ENCODE data around the gene HLA-G. TPM values are rescaled to one million over a fixed set of nuclear protein-coding genes. Genes with fewer than 3 reads are reported as not detected.

HLA-G gene
- total RNA-seq, 1 experiment from 2014 or later: not detected

DNA sequence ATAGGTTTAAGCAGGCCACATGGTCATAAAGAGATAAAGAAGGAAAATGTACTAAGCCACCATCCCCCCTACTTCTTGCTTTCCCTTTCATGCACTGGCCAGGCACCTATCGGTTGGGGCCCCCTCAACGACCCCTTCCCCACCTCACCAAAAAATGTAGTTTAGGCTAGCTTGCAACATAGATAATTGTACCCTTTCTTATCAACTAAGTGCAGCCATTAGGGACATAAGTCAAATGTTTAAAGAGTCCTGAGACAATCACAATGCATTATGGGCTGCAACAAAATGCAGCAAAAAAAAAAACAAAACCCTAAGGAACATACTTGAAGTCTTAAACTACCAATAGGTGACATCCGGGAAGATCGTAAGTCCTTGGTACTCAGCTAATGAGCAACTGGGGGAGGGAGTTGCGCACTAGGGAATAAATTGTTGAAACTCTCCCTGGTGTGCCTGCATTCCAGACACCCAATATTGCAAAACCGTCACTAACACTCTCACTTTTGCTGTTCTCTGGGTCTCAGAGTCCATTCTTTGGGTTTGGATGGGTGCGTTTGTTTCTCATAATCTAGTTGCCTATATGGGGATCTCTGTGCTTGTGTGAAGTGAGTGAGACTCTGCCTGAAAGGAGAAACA is 12.4 kb upstream of the HLA-G start:
- H3K9me3 ChIP-seq (ENCODE audit: control insufficient read depth in 1 of 2, insufficient read depth in 1 of 2, low read depth in 1 of 2, low read length in 2 of 2): no peaks in the 10 kb centered on the region
- no peaks in the 10 kb centered on the region for H3K9me2 ChIP-seq (ENCODE audit: insufficient read depth)
- H2AFZ ChIP-seq (ENCODE audit: low read depth, low read length, poor library complexity, severe bottlenecking): no peak overlapping the region
- no peak for ATAC-seq
- ChIA-PET RAD21 (ENCODE audit: low non-redundant PET in 1 of 2, low total read pairs in 2 of 2, uncharacterized antibody in 2 of 2, unreplicated experiment in 2 of 2) (no interaction called here), POLR2A (no interaction called here), CTCF (interaction anchor here (1.1 kb wide), 1 partner anchor 77 kb away, joined by 3 read pairs; no protein-coding TSS in a partner anchor)
- no peak overlapping the region for H3K27ac ChIP-seq (ENCODE audit: low read depth, low read length)
- DNase-seq (ENCODE audit: low read depth, low spot score): no peak
- H3K4me2 ChIP-seq (ENCODE audit: low read length): no peak overlapping the region
- H3K79me2 ChIP-seq (ENCODE audit: insufficient read depth, low read length): no peaks in the 10 kb centered on the region
- no peaks in the 10 kb centered on the region for H3K27me3 ChIP-seq (ENCODE audit: insufficient read depth, low read length)
- intact Hi-C loops (cut with micrococcal nuclease): no loop called here
- H3K36me3 ChIP-seq (ENCODE audit: control insufficient read depth in 1 of 2, insufficient read depth in 2 of 2, low read length in 2 of 2): no peaks in the 10 kb centered on the region
- no TSS peak for BruUV-seq (replicated peaks)
- no peak overlapping the region for H3K9ac ChIP-seq (ENCODE audit: low read length)
- no peak overlapping the region for H3K4me3 ChIP-seq (replicated peaks in 1 of 2; ENCODE audit: low read depth in 1 of 2, low read length in 2 of 2)
- H4K20me1 ChIP-seq (ENCODE audit: insufficient read depth): no peaks in the 10 kb centered on the region
- H3K4me1 ChIP-seq (ENCODE audit: control insufficient read depth in 1 of 2, insufficient read depth in 2 of 2, low read length in 2 of 2): peaks cover 0 to 19% of the 10 kb centered on the region in 2 experiments; a peak in 3 of 4 replicates
- TF ChIP-seq ELF1 (IDR thresholded peaks at IDR 0.05; ENCODE audit: borderline replicate concordance, low read depth) (no peak), POLR2AphosphoS5 (IDR thresholded peaks at IDR 0.05; ENCODE audit: low read depth, low read length) (no peak), SP1 (IDR thresholded peaks at IDR 0.05; ENCODE audit: low read depth) (no peak), SIN3A (IDR thresholded peaks at IDR 0.05; ENCODE audit: low read depth) (no peak), ZFX (IDR thresholded peaks at IDR 0.05) (no peak), CBX3 (IDR thresholded peaks at IDR 0.05; ENCODE audit: low read depth) (no peak), RAD21 (IDR thresholded peaks at IDR 0.05; ENCODE audit: low read depth) (no peak), ZNF274 (IDR thresholded peaks at IDR 0.05; ENCODE audit: low read depth, low read length) (no peak), YY1 (IDR thresholded peaks at IDR 0.05; ENCODE audit: extremely low read depth, insufficient replicate concordance, low read depth, low read length) (no peak), TCF7L2 (IDR thresholded peaks at IDR 0.05; ENCODE audit: borderline replicate concordance, extremely low read depth, insufficient read depth, insufficient read length) (no peak), POLR2A (IDR thresholded peaks at IDR 0.05; ENCODE audit: borderline replicate concordance, extremely low read depth, insufficient read depth, insufficient read length) (no peak)
- TF ChIP-seq, protein P1, sequence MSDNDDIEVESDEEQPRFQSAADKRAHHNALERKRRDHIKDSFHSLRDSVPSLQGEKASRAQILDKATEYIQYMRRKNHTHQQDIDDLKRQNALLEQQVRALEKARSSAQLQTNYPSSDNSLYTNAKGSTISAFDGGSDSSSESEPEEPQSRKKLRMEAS (IDR thresholded peaks at IDR 0.05): no peak
- TF ChIP-seq, protein P2, sequence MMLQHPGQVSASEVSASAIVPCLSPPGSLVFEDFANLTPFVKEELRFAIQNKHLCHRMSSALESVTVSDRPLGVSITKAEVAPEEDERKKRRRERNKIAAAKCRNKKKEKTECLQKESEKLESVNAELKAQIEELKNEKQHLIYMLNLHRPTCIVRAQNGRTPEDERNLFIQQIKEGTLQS (IDR thresholded peaks at IDR 0.05): no peak
- TF ChIP-seq, protein P3, sequence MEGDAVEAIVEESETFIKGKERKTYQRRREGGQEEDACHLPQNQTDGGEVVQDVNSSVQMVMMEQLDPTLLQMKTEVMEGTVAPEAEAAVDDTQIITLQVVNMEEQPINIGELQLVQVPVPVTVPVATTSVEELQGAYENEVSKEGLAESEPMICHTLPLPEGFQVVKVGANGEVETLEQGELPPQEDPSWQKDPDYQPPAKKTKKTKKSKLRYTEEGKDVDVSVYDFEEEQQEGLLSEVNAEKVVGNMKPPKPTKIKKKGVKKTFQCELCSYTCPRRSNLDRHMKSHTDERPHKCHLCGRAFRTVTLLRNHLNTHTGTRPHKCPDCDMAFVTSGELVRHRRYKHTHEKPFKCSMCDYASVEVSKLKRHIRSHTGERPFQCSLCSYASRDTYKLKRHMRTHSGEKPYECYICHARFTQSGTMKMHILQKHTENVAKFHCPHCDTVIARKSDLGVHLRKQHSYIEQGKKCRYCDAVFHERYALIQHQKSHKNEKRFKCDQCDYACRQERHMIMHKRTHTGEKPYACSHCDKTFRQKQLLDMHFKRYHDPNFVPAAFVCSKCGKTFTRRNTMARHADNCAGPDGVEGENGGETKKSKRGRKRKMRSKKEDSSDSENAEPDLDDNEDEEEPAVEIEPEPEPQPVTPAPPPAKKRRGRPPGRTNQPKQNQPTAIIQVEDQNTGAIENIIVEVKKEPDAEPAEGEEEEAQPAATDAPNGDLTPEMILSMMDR (IDR thresholded peaks at IDR 0.05 in 2 of 3, conservative IDR thresholded peaks at IDR 0.05 in 1 of 3; ENCODE audit: borderline replicate concordance in 1 of 3, insufficient read depth in 1 of 3, low read depth in 2 of 3, low read length in 2 of 3): no peak

All from HCT116 (cell line).